ENCODE measurements around the gene PBX3.

- TF ChIP-seq CTCF (conservative IDR thresholded peaks at IDR 0.05) (no peak), ZFX (IDR thresholded peaks at IDR 0.05) (no peak)
Observed at GRCh38 chr9:125994066-125994943, 247.1 kb downstream of the PBX3 start.

Data from C4-2B (cell line).